Panc1 (cell line): ENCODE data around the gene NAXE. TPM values are rescaled to one million over a fixed set of nuclear protein-coding genes. Genes with fewer than 3 reads are reported as not detected.

Experiments used
- ATAC-seq: fragments of 200-7000 bp; cut with Tn5 transposase; 2 replicates; pipeline ENCODE4 v1.9.1; 2020; ENCODE audit warnings: mild to moderate bottlenecking, moderate library complexity
- BruUV-seq: library from RNA; stranded (reverse); fragments of 400-500 nt; replicated peaks from 2 replicates; lab custom pipeline; 2021; lab: Mats Ljungman, UMichigan
- CTCF ChIA-PET: fragments of 300-600 bp; sonication (Branson Sonifier 250); formaldehyde crosslinking; loops from one replicate; lab custom pipeline; 2022; ENCODE audit warnings: antibody characterized with exemption; lab: Charles Lee
- POLR2A ChIA-PET: fragments of 300-600 bp; sonication (Branson Sonifier 250); formaldehyde crosslinking; loops from one replicate; lab custom pipeline; 2022; ENCODE audit warnings: antibody characterized with exemption; lab: Charles Lee
- DNase-seq: peaks from one replicate; pipeline ENCODE4 v3.0.0-alpha.2; 2010; ENCODE audit warnings: low read depth, low spot score
- H3K27ac ChIP-seq: 2 replicates; pipeline ENCODE4 v1.5.1; 2011; ENCODE audit warnings: mild to moderate bottlenecking, low read length, inconsistent platforms
- H3K27me3 ChIP-seq: fragments of 200-500 bp; sonication (Bioruptor generic); 2 replicates; pipeline ENCODE4 v1.6.0; 2014; ENCODE audit warnings: low read length, inconsistent platforms; ENCODE audit not compliant: control insufficient read depth, insufficient read depth
- H3K36me3 ChIP-seq: fragments of 200-500 bp; sonication (Bioruptor generic); 2 replicates; pipeline ENCODE4 v1.5.1; 2014; ENCODE audit warnings: inconsistent platforms, mild to moderate bottlenecking, low read length, moderate library complexity; ENCODE audit not compliant: control insufficient read depth, insufficient read depth
- H3K4me1 ChIP-seq: 2 replicates; pipeline ENCODE4 v1.5.1; 2011; ENCODE audit warnings: inconsistent platforms, mild to moderate bottlenecking, low read length, moderate library complexity; ENCODE audit not compliant: control insufficient read depth, insufficient read depth
- H3K4me3 ChIP-seq, 2 experiments: 2 replicates each; pipeline ENCODE4 v1.5.1; 2011 to 2012; ENCODE audit warnings: low read depth in 2 of 2, low read length in 2 of 2, mild to moderate bottlenecking in 2 of 2, inconsistent platforms in 1 of 2, moderate library complexity in 1 of 2
- H3K9me3 ChIP-seq: fragments of 200-500 bp; sonication (Bioruptor generic); 2 replicates; pipeline ENCODE4 v1.5.1; 2014; ENCODE audit warnings: low read depth, mild to moderate bottlenecking, inconsistent platforms, low read length, moderate library complexity; ENCODE audit not compliant: control insufficient read depth, insufficient read depth
- CTCF ChIP-seq: fragments of 450-650 bp; IDR thresholded peaks from 2 replicates; pipeline ENCODE4 v1.5.1; 2017; ENCODE audit warnings: mild to moderate bottlenecking
- POLR2AphosphoS5 ChIP-seq: IDR thresholded peaks from 2 replicates; pipeline ENCODE4 v1.6.1; 2012; ENCODE audit warnings: mild to moderate bottlenecking, low read depth, low read length, moderate library complexity
- REST ChIP-seq, 2 experiments: IDR thresholded peaks; 2 replicates each; pipeline ENCODE4 v1.6.1; 2011 to 2012; ENCODE audit warnings: low read depth in 2 of 2, control low read depth in 1 of 2, low read length in 1 of 2, mild to moderate bottlenecking in 1 of 2, moderate library complexity in 1 of 2; ENCODE audit not compliant: insufficient read depth in 1 of 2
- SIN3A ChIP-seq: IDR thresholded peaks from 2 replicates; pipeline ENCODE4 v1.6.1; 2012; ENCODE audit warnings: low read depth, mild to moderate bottlenecking, low read length, moderate library complexity, borderline replicate concordance; ENCODE audit not compliant: insufficient read depth
- TCF7L2 ChIP-seq: IDR thresholded peaks from 2 replicates; pipeline ENCODE4 v1.6.1; 2011; ENCODE audit warnings: mild to moderate bottlenecking, low read depth, low read length, inconsistent platforms
- in situ Hi-C: cut with HindIII; loops from 2 replicates; pipeline ENCODE4 v1.10.0; 2016; ENCODE audit warnings: low sequenced_read_pairs, low pct_unique_long_range_greater_than_20kb
- intact Hi-C: fragments of 100-400 bp; cut with micrococcal nuclease; formaldehyde crosslinking; loops from one replicate; pipeline ENCODE4 v1.10.0; 2022; ENCODE audit not compliant: unreplicated experiment
- total RNA-seq: library from RNA; stranded (reverse); gene quantifications from one replicate; pipeline ENCODE4 v1.2.1, GENCODE V29; 2021; ENCODE audit not compliant: unreplicated experiment

NAXE gene
- total RNA-seq, 1 experiment from 2014 or later = 211 TPM

- H3K36me3 ChIP-seq = no peaks in the 10 kb centered on the region; the same call in 1 of the 2 replicates
- CTCF ChIA-PET = no interaction called here
- H3K27me3 ChIP-seq = no peaks in the 10 kb centered on the region
- DNase-seq (no peak), ATAC-seq (no peak)
- no peak for TF ChIP-seq CTCF
- TF ChIP-seq SIN3A = no peak
- TF ChIP-seq REST (IDR thresholded peaks at IDR 0.05; ENCODE audit: insufficient read depth in 1 of 2, low read depth in 2 of 2, low read length in 1 of 2) = no peak
- no peak for TF ChIP-seq TCF7L2
- TF ChIP-seq POLR2AphosphoS5 = no peak
- no peaks in the 10 kb centered on the region for H3K4me1 ChIP-seq
- POLR2A ChIA-PET = no interaction called here
- no peak overlapping the region for H3K4me3 ChIP-seq
- in situ Hi-C loops (no loop called here), intact Hi-C loops (no loop called here)
- H3K27ac ChIP-seq = no peak overlapping the region
- BruUV-seq = no TSS peak
- no peaks in the 10 kb centered on the region for H3K9me3 ChIP-seq
Measured at GRCh38 chr1:156556354-156556753, 35.2 kb upstream of the NAXE start.

GRCh38 chr1:156559086-156559796, 32.3 kb upstream of the NAXE start:
- H3K27me3 ChIP-seq = no peaks in the 10 kb centered on the region
- no peaks in the 10 kb centered on the region for H3K4me1 ChIP-seq
- intact Hi-C loops = no loop called here
- no peak overlapping the region for H3K27ac ChIP-seq
- in situ Hi-C loops = no loop called here
- no peak for ATAC-seq
- no peak for TF ChIP-seq POLR2AphosphoS5
- H3K9me3 ChIP-seq = no peaks in the 10 kb centered on the region
- BruUV-seq = no TSS peak
- no peak for DNase-seq
- H3K36me3 ChIP-seq = no peaks in the 10 kb centered on the region
- CTCF ChIA-PET = no interaction called here
- H3K4me3 ChIP-seq = no peak overlapping the region
- POLR2A ChIA-PET = interaction anchor here (0.6 kb wide), 1 partner anchor 17 kb away, joined by 3 read pairs; no protein-coding TSS in a partner anchor

- ATAC-seq (no peak), DNase-seq (no peak)
- no peak for TF ChIP-seq SIN3A
- no peak for TF ChIP-seq POLR2AphosphoS5
- no peak for TF ChIP-seq CTCF
- TF ChIP-seq TCF7L2 = no peak
- TF ChIP-seq REST (IDR thresholded peaks at IDR 0.05; ENCODE audit: insufficient read depth in 1 of 2, low read depth in 2 of 2, low read length in 1 of 2) = no peak
- no peak overlapping the region for H3K4me3 ChIP-seq
- CTCF ChIA-PET = no interaction called here
- no TSS peak for BruUV-seq
- H3K27me3 ChIP-seq = no peaks in the 10 kb centered on the region
- in situ Hi-C loops (no loop called here), intact Hi-C loops (no loop called here)
- H3K36me3 ChIP-seq = no peaks in the 10 kb centered on the region
- POLR2A ChIA-PET = no interaction called here
- H3K27ac ChIP-seq = no peak overlapping the region
- no peaks in the 10 kb centered on the region for H3K9me3 ChIP-seq
- H3K4me1 ChIP-seq = no peaks in the 10 kb centered on the region
Measured at GRCh38 chr1:156559797-156560385, 31.7 kb upstream of the NAXE start.
